Hepatocyte (in vitro differentiated cells): ENCODE data around the gene ARHGEF26. TPM values are rescaled to one million over a fixed set of nuclear protein-coding genes. Genes with fewer than 3 reads are reported as not detected.

ENCODE experiments used
- DNase-seq: peaks from one replicate; pipeline ENCODE4 v3.0.0-alpha.2; 2016; ENCODE audit warnings: low spot score
- H2AFZ ChIP-seq: fragments of 200-600 bp; sonication (generic); 2 replicates; pipeline ENCODE4 v1.6.0; 2016; ENCODE audit warnings: antibody characterized with exemption, mild to moderate bottlenecking
- H3K27ac ChIP-seq: fragments of 200-600 bp; sonication (generic); 2 replicates; pipeline ENCODE4 v1.5.1; 2016; ENCODE audit warnings: mild to moderate bottlenecking
- H3K27me3 ChIP-seq: fragments of 200-600 bp; sonication (generic); 2 replicates; pipeline ENCODE4 v1.6.1; 2016
- H3K36me3 ChIP-seq: fragments of 200-600 bp; sonication (generic); replicated peaks from 2 replicates; pipeline ENCODE4 v1.5.1; 2016; ENCODE audit warnings: low read depth; ENCODE audit not compliant: insufficient read depth
- H3K4me1 ChIP-seq: fragments of 200-600 bp; sonication (generic); 2 replicates; pipeline ENCODE4 v1.5.1; 2016; ENCODE audit warnings: mild to moderate bottlenecking, moderate library complexity; ENCODE audit not compliant: insufficient read depth
- H3K4me2 ChIP-seq: fragments of 200-600 bp; sonication (generic); 2 replicates; pipeline ENCODE4 v1.6.0; 2016
- H3K4me3 ChIP-seq: fragments of 200-600 bp; sonication (generic); 2 replicates; pipeline ENCODE4 v1.5.1; 2016; ENCODE audit warnings: mild to moderate bottlenecking
- H3K79me2 ChIP-seq: fragments of 200-600 bp; sonication (generic); 2 replicates; pipeline ENCODE4 v1.6.0; 2017; ENCODE audit warnings: mild to moderate bottlenecking
- H3K9me2 ChIP-seq: fragments of 200-600 bp; sonication (generic); replicated peaks from 2 replicates; pipeline ENCODE4 v1.6.0; 2017; ENCODE audit warnings: mild to moderate bottlenecking; ENCODE audit not compliant: insufficient read depth
- H3K9me3 ChIP-seq: fragments of 200-600 bp; sonication (generic); 2 replicates; pipeline ENCODE4 v1.5.1; 2016; ENCODE audit warnings: low read depth, mild to moderate bottlenecking
- H4K20me1 ChIP-seq: fragments of 200-600 bp; sonication (generic); 2 replicates; pipeline ENCODE4 v1.6.0; 2016; ENCODE audit warnings: mild to moderate bottlenecking; ENCODE audit not compliant: insufficient read depth, poor library complexity, severe bottlenecking
- CTCF ChIP-seq: fragments of 200-600 bp; sonication (generic); IDR thresholded peaks from 2 replicates; pipeline ENCODE4 v1.5.1; 2016; ENCODE audit warnings: antibody characterized with exemption, mild to moderate bottlenecking; ENCODE audit not compliant: poor library complexity
- EZH2 ChIP-seq: fragments of 200-600 bp; sonication (generic); IDR thresholded peaks from 2 replicates; pipeline ENCODE4 v1.6.1; 2016; ENCODE audit warnings: antibody characterized with exemption, mild to moderate bottlenecking, borderline replicate concordance
- EZH2phosphoT487 ChIP-seq: fragments of 200-600 bp; sonication (generic); IDR thresholded peaks from one replicate; pipeline ENCODE4 v1.6.1; 2018; ENCODE audit warnings: antibody characterized with exemption, mild to moderate bottlenecking, low read depth, moderate library complexity; ENCODE audit not compliant: unreplicated experiment, severe bottlenecking
- WGBS: methylation state at CpG from one replicate; pipeline ENCODE4 v1.1.6; 2016; ENCODE audit warnings: low lambda C conversion rate; ENCODE audit errors: missing lambda C conversion rate; 5-methylcytosine and 5-hydroxymethylcytosine counted together
- polyA plus RNA-seq: library from polyadenylated mRNA; unstranded; fragments of >200 nt; fragmentation: Nextera tagmentation; extraction: Ambion mirVana; gene quantifications from 2 replicates; pipeline ENCODE4 v1.2.1, GENCODE V29; 2016
- total RNA-seq: library from RNA; depleted of rRNA; stranded (reverse); fragments of >200 nt; gene quantifications from 2 replicates; pipeline ENCODE4 v1.2.3, GENCODE V29; 2014

Gene ARHGEF26
- total and polyA plus RNA-seq, 2 experiments from 2014 or later: 13.6 to 20.9 TPM

DNA sequence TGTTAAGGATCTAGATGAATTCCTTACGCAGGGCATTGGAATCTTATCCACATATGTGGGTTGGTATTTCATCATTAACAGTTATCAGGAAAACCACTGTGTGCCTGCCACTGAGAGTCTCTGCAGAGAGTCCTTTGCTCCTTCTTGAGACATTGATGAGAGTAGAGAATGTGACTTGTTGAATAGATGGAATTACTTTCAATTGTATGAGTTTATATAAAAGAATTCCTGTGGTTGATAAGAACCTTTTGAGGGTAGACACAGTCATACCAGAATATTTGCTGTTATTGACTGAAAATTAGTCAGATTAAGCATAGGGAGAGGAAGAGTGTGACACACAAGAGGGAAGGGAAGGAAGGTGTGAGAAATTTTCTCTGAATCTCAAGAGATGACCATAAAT, 30.8 kb downstream of the ARHGEF26 start:
- no peaks in the 10 kb centered on the region for H3K27me3 ChIP-seq
- no peaks in the 10 kb centered on the region for H3K9me2 ChIP-seq
- no peaks in the 10 kb centered on the region for H3K4me1 ChIP-seq
- DNase-seq: no peak
- H3K79me2 ChIP-seq: peaks cover 2% of the 10 kb centered on the region
- H4K20me1 ChIP-seq: no peaks in the 10 kb centered on the region
- no peak overlapping the region for H3K4me2 ChIP-seq
- no peak for TF ChIP-seq EZH2phosphoT487
- TF ChIP-seq EZH2: no peak
- no peak for TF ChIP-seq CTCF
- H3K9me3 ChIP-seq: no peaks in the 10 kb centered on the region
- H3K36me3 ChIP-seq: no peaks in the 10 kb centered on the region
- no peak overlapping the region for H3K4me3 ChIP-seq
- H2AFZ ChIP-seq: no peak overlapping the region
- 92% methylated on average over 1 of the region's 1 CpG for WGBS
- no peak overlapping the region for H3K27ac ChIP-seq

DNA sequence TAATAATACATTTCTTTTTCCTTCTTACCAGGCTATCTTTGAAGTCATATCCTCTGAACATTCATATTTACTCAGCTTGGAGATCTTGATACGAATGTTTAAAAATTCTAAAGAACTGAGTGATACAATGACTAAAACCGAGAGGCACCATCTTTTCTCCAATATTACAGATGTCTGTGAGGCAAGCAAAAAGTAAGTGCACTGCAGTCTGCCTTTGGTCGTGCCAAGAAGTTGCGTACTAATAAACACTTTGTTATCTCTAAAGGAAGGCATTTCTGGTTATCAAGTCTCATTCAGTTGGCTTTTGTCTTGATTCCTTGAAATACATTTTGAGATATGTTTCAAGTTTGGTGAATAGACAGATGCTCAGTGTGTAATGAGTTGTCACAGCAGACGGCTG, 31.6 kb downstream of the ARHGEF26 start:
- H3K4me1 ChIP-seq: no peaks in the 10 kb centered on the region
- H3K27ac ChIP-seq: no peak overlapping the region
- TF ChIP-seq CTCF: no peak
- no peak for TF ChIP-seq EZH2
- TF ChIP-seq EZH2phosphoT487: no peak
- no peaks in the 10 kb centered on the region for H3K27me3 ChIP-seq
- no peak overlapping the region for H3K4me3 ChIP-seq
- H4K20me1 ChIP-seq: no peaks in the 10 kb centered on the region
- 91% methylated on average over 5 of the region's 5 CpGs for WGBS
- no peak for DNase-seq
- H3K79me2 ChIP-seq: no peaks in the 10 kb centered on the region
- H3K9me3 ChIP-seq: no peaks in the 10 kb centered on the region
- no peak overlapping the region for H3K4me2 ChIP-seq
- H2AFZ ChIP-seq: no peak overlapping the region
- H3K9me2 ChIP-seq: no peaks in the 10 kb centered on the region
- no peaks in the 10 kb centered on the region for H3K36me3 ChIP-seq

DNA sequence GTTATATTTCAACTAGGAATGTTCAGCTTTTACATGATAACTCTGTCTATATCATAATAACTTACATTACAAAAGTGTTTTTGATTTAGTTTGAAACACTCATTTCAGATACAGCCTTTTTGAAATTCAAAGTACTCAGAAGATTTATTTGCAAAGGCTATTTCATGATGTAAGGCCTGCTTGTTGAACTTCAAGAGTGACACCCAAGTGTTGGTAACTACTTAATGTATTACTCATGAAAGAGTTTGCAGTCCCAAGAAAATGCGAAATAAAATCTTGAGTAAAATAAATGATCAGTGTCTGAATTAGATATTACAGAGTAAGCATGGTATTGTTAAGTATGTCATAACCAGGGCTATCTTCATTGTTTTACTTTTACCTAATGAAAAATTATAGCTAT, 35.3 kb downstream of the ARHGEF26 start:
- no peak overlapping the region for H3K27ac ChIP-seq
- no peaks in the 10 kb centered on the region for H4K20me1 ChIP-seq
- H3K9me3 ChIP-seq: no peaks in the 10 kb centered on the region
- H3K27me3 ChIP-seq: no peaks in the 10 kb centered on the region
- no peaks in the 10 kb centered on the region for H3K4me1 ChIP-seq
- H3K4me2 ChIP-seq: no peak overlapping the region
- no peak overlapping the region for H2AFZ ChIP-seq
- no peaks in the 10 kb centered on the region for H3K79me2 ChIP-seq
- TF ChIP-seq EZH2phosphoT487 (no peak), CTCF (no peak), EZH2 (no peak)
- no peaks in the 10 kb centered on the region for H3K9me2 ChIP-seq
- H3K4me3 ChIP-seq: no peak overlapping the region
- no peak for DNase-seq
- WGBS: 97% methylated on average over 1 of the region's 1 CpG
- H3K36me3 ChIP-seq: no peaks in the 10 kb centered on the region

DNA sequence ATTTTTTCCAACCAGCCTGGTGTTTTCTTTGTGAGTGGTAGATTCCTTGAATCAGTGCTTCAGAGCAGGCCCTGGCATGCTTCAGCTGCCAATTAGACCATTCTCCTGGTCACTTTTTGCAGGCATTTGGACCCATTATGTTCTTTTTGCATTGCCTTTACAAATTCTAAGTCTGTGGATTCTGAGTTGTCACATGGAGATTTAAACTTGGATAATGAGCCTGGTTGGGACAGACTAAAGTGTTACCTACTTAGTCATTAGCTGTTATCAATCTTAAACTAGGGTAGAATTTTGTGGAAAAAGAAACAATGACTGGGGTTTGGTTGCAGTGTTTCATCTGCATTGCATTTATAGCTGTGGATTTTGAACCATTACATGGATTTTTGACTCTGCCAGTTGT, 40.6 kb downstream of the ARHGEF26 start:
- H3K27me3 ChIP-seq: no peaks in the 10 kb centered on the region
- no peaks in the 10 kb centered on the region for H3K9me3 ChIP-seq
- H3K36me3 ChIP-seq: no peaks in the 10 kb centered on the region
- H3K4me2 ChIP-seq: no peak overlapping the region
- DNase-seq: no peak
- TF ChIP-seq CTCF: no peak
- TF ChIP-seq EZH2phosphoT487: no peak
- no peak for TF ChIP-seq EZH2
- H3K79me2 ChIP-seq: no peaks in the 10 kb centered on the region
- H2AFZ ChIP-seq: no peak overlapping the region
- no peaks in the 10 kb centered on the region for H4K20me1 ChIP-seq
- H3K4me1 ChIP-seq: no peaks in the 10 kb centered on the region
- no peaks in the 10 kb centered on the region for H3K9me2 ChIP-seq
- H3K4me3 ChIP-seq: no peak overlapping the region
- H3K27ac ChIP-seq: no peak overlapping the region
